WERI-Rb-1 (cell line): ENCODE measurements around the gene ACACA.

ENCODE experiments used
- DNase-seq: peaks from one replicate; pipeline ENCODE4 v3.0.0-alpha.2; 2020
- H3K27ac ChIP-seq: fragments of 250-450 bp; sonication (Bioruptor Pico); 2 replicates; pipeline ENCODE4 v1.5.1; 2020; ENCODE audit warnings: mild to moderate bottlenecking, moderate library complexity
- H3K27me3 ChIP-seq: fragments of 250-450 bp; sonication (Bioruptor Pico); 2 replicates; pipeline ENCODE4 v1.5.1; 2021; ENCODE audit warnings: mild to moderate bottlenecking, low read depth, moderate library complexity; ENCODE audit not compliant: insufficient read depth, severe bottlenecking
- H3K36me3 ChIP-seq: fragments of 250-450 bp; sonication (Bioruptor Pico); 2 replicates; pipeline ENCODE4 v1.5.1; 2020; ENCODE audit warnings: mild to moderate bottlenecking, moderate library complexity
- H3K4me3 ChIP-seq: 2 replicates; pipeline ENCODE4 v1.5.1; 2011; ENCODE audit warnings: low read depth, mild to moderate bottlenecking, control low read depth, low read length
- H3K9me3 ChIP-seq: fragments of 250-450 bp; sonication (Bioruptor Pico); 2 replicates; pipeline ENCODE4 v1.5.1; 2021; ENCODE audit warnings: mild to moderate bottlenecking, moderate library complexity; ENCODE audit not compliant: severe bottlenecking
- TF ChIP-seq, protein P1 (sequence below): IDR thresholded peaks from 2 replicates; pipeline ENCODE4 v1.5.1; 2011; ENCODE audit warnings: low read depth, mild to moderate bottlenecking, control low read depth, inconsistent platforms, low read length

The ACACA gene

DNA sequence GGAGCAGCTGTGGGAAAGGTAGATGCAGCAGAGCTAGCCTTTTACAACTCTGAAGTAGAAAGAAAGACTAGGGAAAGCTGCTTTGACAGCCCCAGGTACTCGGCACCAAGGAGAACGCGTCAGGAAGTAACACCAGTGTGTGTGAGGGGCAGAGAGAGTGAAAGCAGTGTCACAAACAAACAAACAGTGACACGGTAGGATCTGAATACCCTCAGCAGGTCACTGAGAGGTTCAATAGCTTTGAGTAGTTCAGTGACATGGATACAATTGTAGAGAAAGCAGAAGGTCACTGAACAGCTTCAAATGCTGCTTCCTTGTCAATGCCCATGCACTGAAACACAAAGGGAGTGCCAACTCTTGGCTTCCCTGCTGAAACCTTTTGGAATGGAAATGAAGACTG is 181.2 kb downstream of the ACACA start:
- TF ChIP-seq, protein P1, sequence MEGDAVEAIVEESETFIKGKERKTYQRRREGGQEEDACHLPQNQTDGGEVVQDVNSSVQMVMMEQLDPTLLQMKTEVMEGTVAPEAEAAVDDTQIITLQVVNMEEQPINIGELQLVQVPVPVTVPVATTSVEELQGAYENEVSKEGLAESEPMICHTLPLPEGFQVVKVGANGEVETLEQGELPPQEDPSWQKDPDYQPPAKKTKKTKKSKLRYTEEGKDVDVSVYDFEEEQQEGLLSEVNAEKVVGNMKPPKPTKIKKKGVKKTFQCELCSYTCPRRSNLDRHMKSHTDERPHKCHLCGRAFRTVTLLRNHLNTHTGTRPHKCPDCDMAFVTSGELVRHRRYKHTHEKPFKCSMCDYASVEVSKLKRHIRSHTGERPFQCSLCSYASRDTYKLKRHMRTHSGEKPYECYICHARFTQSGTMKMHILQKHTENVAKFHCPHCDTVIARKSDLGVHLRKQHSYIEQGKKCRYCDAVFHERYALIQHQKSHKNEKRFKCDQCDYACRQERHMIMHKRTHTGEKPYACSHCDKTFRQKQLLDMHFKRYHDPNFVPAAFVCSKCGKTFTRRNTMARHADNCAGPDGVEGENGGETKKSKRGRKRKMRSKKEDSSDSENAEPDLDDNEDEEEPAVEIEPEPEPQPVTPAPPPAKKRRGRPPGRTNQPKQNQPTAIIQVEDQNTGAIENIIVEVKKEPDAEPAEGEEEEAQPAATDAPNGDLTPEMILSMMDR, result no peak
- Histone ChIP-seq H3K27ac (no peak overlapping the region), H3K36me3 (peaks cover 51% of the 10 kb centered on the region), H3K4me3 (no peak overlapping the region), H3K27me3 (no peaks in the 10 kb centered on the region), H3K9me3 (no peaks in the 10 kb centered on the region)
- DNase-seq, result no peak

DNA sequence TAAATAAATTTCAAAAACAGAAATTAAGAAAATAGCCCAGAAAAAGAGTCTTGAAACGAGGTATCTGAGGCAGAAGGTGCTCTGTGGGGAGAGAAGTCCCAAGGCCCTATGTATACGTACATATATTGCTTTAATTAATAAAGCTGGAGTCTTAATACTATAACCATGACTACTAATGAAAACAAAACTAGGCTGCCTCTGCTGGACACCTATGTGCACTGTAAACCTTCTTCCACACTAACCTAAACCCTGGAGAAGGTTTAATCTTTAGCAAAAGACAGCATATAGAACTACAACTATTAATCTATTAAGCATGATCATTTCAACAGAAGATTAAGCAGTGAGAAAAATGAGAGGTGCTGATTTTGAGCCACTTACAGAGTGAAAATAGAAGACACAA is 184.8 kb downstream of the ACACA start:
- H3K27ac ChIP-seq, result no peak overlapping the region
- peaks cover 45% of the 10 kb centered on the region for H3K36me3 ChIP-seq
- DNase-seq, result no peak
- H3K9me3 ChIP-seq, result no peaks in the 10 kb centered on the region
- H3K27me3 ChIP-seq, result no peaks in the 10 kb centered on the region
- TF ChIP-seq, protein P1, result no peak
- H3K4me3 ChIP-seq, result no peak overlapping the region

- Histone ChIP-seq H3K4me3 (no peak overlapping the region), H3K36me3 (peaks cover 38% of the 10 kb centered on the region), H3K27me3 (no peaks in the 10 kb centered on the region), H3K27ac (no peak overlapping the region), H3K9me3 (no peaks in the 10 kb centered on the region)
- DNase-seq, result peak; percentile 18
- TF ChIP-seq, protein P1, result peak; percentile 46
Observed at GRCh38 chr17:37220607-37220953, 186.1 kb downstream of the ACACA start.

- Histone ChIP-seq H3K27ac (no peak overlapping the region), H3K4me3 (no peak overlapping the region)
Observed at GRCh38 chr17:37219876-37220606, 186.6 kb downstream of the ACACA start.

DNA sequence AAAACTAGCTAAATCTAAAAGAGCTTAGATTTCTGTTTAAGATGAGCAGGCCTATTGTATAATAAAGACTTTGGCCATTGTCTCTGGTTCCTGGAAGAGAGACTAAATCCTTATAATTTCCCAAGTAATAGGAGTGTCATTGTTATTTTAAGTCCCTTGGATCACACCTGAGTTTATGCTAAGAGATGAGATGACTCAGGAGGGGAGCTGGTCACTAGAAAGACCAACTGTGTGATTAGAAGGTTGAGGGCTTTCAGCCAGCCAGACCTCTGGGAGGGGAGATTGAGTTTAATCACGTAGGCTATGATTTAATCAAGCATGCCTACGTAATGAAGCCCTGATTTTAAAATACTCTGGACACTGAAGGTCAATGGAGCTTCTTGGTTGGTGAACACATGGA is 187.8 kb downstream of the ACACA start:
- TF ChIP-seq, protein P1, result no peak
- Histone ChIP-seq H3K9me3 (no peaks in the 10 kb centered on the region), H3K4me3 (no peak overlapping the region), H3K36me3 (peaks cover 28% of the 10 kb centered on the region), H3K27ac (no peak overlapping the region), H3K27me3 (no peaks in the 10 kb centered on the region)
- no peak for DNase-seq

More at GRCh38 chr17:37219876-37220606, 186.6 kb downstream of the ACACA start:
- DNase-seq, result no peak
- no peaks in the 10 kb centered on the region for H3K27me3 ChIP-seq
- no peaks in the 10 kb centered on the region for H3K9me3 ChIP-seq
- peaks cover 33% of the 10 kb centered on the region for H3K36me3 ChIP-seq
- TF ChIP-seq, protein P1, result no peak

DNA sequence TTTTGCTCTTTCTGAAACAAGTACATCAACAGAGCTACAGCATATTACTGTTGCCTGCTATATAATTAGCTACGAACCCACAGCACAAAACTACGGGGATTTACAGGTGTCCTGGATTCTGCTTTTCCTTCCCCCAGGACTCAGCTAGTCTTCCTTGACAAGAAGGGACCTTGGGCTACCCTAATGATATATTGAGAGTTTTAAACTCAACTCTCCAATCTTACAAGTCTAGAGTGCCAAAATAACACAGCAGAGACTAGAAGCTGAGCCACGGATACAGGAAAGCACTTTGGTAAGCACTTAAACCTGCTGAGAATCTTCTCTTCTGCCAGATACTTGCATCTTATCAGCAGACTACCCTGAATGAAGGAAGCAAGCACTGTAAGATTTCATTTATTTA is 192.2 kb downstream of the ACACA start:
- no peak overlapping the region for H3K4me3 ChIP-seq
- H3K27me3 ChIP-seq, result no peaks in the 10 kb centered on the region
- peaks cover 6% of the 10 kb centered on the region for H3K36me3 ChIP-seq
- H3K9me3 ChIP-seq, result no peaks in the 10 kb centered on the region
- TF ChIP-seq, protein P1, result no peak
- H3K27ac ChIP-seq, result no peak overlapping the region
- DNase-seq, result no peak
